Effector memory CD4-positive, alpha-beta T cell (primary cell): Measurements from ENCODE around the gene TUBB2B.
"Not testable (repeated sequence)": the region's sequence is repeated elsewhere in the genome, so short reads cannot be mapped to it uniquely, and the experiment has no call there.

ENCODE experiments used
- DNase-seq, 3 donors: peaks; one replicate each; pipeline ENCODE4 v3.0.0-alpha.2; 2020
- H3K27ac ChIP-seq: 2 replicates; pipeline ENCODE4 v1.7.0; 2013; ENCODE audit warnings: mild to moderate bottlenecking, low read length, moderate library complexity; ENCODE audit not compliant: insufficient read depth, poor library complexity, severe bottlenecking
- H3K27me3 ChIP-seq: replicated peaks from 2 replicates; pipeline ENCODE4 v1.7.0; 2013; ENCODE audit warnings: mild to moderate bottlenecking, low read length; ENCODE audit not compliant: insufficient read depth, control insufficient read depth, poor library complexity, severe bottlenecking
- H3K36me3 ChIP-seq: 2 replicates; pipeline ENCODE4 v1.7.0; 2013; ENCODE audit warnings: mild to moderate bottlenecking, low read length, moderate library complexity; ENCODE audit not compliant: control insufficient read depth, insufficient read depth
- H3K4me1 ChIP-seq: 2 replicates; pipeline ENCODE4 v1.7.0; 2013; ENCODE audit warnings: low read length, mild to moderate bottlenecking; ENCODE audit not compliant: control insufficient read depth, insufficient read depth, poor library complexity, severe bottlenecking
- H3K4me3 ChIP-seq: 2 replicates; pipeline ENCODE4 v1.7.0; 2013; ENCODE audit warnings: low read length, low read depth, mild to moderate bottlenecking; ENCODE audit not compliant: insufficient read depth, poor library complexity, severe bottlenecking
- H3K9me3 ChIP-seq: 2 replicates; pipeline ENCODE4 v1.7.0; 2013; ENCODE audit warnings: mild to moderate bottlenecking, low read length, moderate library complexity; ENCODE audit not compliant: control insufficient read depth

The TUBB2B gene

GRCh38 chr6:3245216-3245615 lies 17.8 kb upstream of the TUBB2B start:
- H3K9me3 ChIP-seq, result no peaks in the 10 kb centered on the region
- no peaks in the 10 kb centered on the region for H3K36me3 ChIP-seq
- DNase-seq, result no peak
- no peaks in the 10 kb centered on the region for H3K4me1 ChIP-seq
- H3K4me3 ChIP-seq, result no peak overlapping the region
- peaks cover 4% of the 10 kb centered on the region for H3K27me3 ChIP-seq
- no peak overlapping the region for H3K27ac ChIP-seq

- not testable (repeated sequence) for H3K9me3 ChIP-seq, H3K36me3 ChIP-seq, H3K4me1 ChIP-seq, DNase-seq, H3K27ac ChIP-seq, H3K4me3 ChIP-seq, H3K27me3 ChIP-seq
Observed at GRCh38 chr6:3244832-3245161, 17.3 kb upstream of the TUBB2B start.

- no peak for DNase-seq
- Histone ChIP-seq H3K27me3 (no peaks in the 10 kb centered on the region), H3K36me3 (no peaks in the 10 kb centered on the region), H3K27ac (no peak overlapping the region), H3K4me3 (no peak overlapping the region), H3K9me3 (no peaks in the 10 kb centered on the region), H3K4me1 (no peaks in the 10 kb centered on the region)
Observed at GRCh38 chr6:3244003-3244831, 16.8 kb upstream of the TUBB2B start.

GRCh38 chr6:3242768-3243167 lies 15.3 kb upstream of the TUBB2B start:
- Histone ChIP-seq H3K9me3 (no peaks in the 10 kb centered on the region), H3K4me1 (no peaks in the 10 kb centered on the region), H3K4me3 (no peak overlapping the region), H3K27me3 (no peaks in the 10 kb centered on the region), H3K27ac (no peak overlapping the region), H3K36me3 (no peaks in the 10 kb centered on the region)
- no peak for DNase-seq

GRCh38 chr6:3241745-3242144 lies 14.3 kb upstream of the TUBB2B start:
- H3K4me1 ChIP-seq, H3K27ac ChIP-seq, H3K9me3 ChIP-seq, H3K36me3 ChIP-seq, H3K4me3 ChIP-seq, H3K27me3 ChIP-seq, DNase-seq: not testable (repeated sequence)

- Histone ChIP-seq H3K27ac (no peak overlapping the region), H3K36me3 (no peaks in the 10 kb centered on the region), H3K4me3 (no peak overlapping the region), H3K9me3 (no peaks in the 10 kb centered on the region), H3K4me1 (no peaks in the 10 kb centered on the region), H3K27me3 (peaks cover 6% of the 10 kb centered on the region)
- DNase-seq, result no peak
Observed at GRCh38 chr6:3240595-3240994, 13.1 kb upstream of the TUBB2B start.

GRCh38 chr6:3239110-3239830 lies 11.8 kb upstream of the TUBB2B start:
- Histone ChIP-seq H3K4me1 (no peaks in the 10 kb centered on the region), H3K27me3 (peaks cover 9% of the 10 kb centered on the region), H3K27ac (no peak overlapping the region), H3K9me3 (no peaks in the 10 kb centered on the region), H3K4me3 (no peak overlapping the region), H3K36me3 (no peaks in the 10 kb centered on the region)
- DNase-seq, result no peak

GRCh38 chr6:3237761-3238662 lies 10.6 kb upstream of the TUBB2B start:
- H3K4me1 ChIP-seq, result no peaks in the 10 kb centered on the region
- no peak overlapping the region for H3K27ac ChIP-seq
- no peaks in the 10 kb centered on the region for H3K36me3 ChIP-seq
- H3K27me3 ChIP-seq, result peaks cover 9% of the 10 kb centered on the region
- H3K9me3 ChIP-seq, result no peaks in the 10 kb centered on the region
- DNase-seq, result no peak
- H3K4me3 ChIP-seq, result no peak overlapping the region

GRCh38 chr6:3236005-3236404 lies 8.6 kb upstream of the TUBB2B start:
- Histone ChIP-seq H3K27me3 (peaks cover 27% of the 10 kb centered on the region), H3K27ac (no peak overlapping the region), H3K4me3 (no peak overlapping the region), H3K36me3 (no peaks in the 10 kb centered on the region), H3K9me3 (no peaks in the 10 kb centered on the region), H3K4me1 (peaks cover 10% of the 10 kb centered on the region)
- DNase-seq, result no peak
